Activated CD8-positive, alpha-beta T cell treated with anti-CD3 and anti-CD28 coated beads for 36 hours (primary cell): ENCODE results near the gene MESD. TPM values are rescaled to one million over a fixed set of nuclear protein-coding genes. Genes with fewer than 3 reads are reported as not detected.
"Not testable (repeated sequence)": the region's sequence is repeated elsewhere in the genome, so short reads cannot be mapped to it uniquely, and the experiment has no call there.

Experiments used
- ATAC-seq: fragments of 200-7000 bp; cut with Tn5 transposase; one replicate; pipeline ENCODE4 v1.10.0; 2021; ENCODE audit warnings: mild to moderate bottlenecking, moderate library complexity
- CTCF ChIA-PET: fragments of 350-600 bp; sonication (Branson Sonifier 250); formaldehyde crosslinking; loops from one replicate; lab custom pipeline; 2021; ENCODE audit warnings: antibody characterized with exemption; lab: Charles Lee
- POLR2A ChIA-PET: fragments of 350-600 bp; sonication (Branson Sonifier 250); formaldehyde crosslinking; loops from one replicate; lab custom pipeline; 2021; ENCODE audit warnings: antibody characterized with exemption; lab: Charles Lee
- DNase-seq: peaks from one replicate; pipeline ENCODE4 v3.0.0-alpha.2; 2020
- H3K27ac Mint-ChIP-seq: one replicate; pipeline ENCODE4 v1.8.0; 2021; ENCODE audit warnings: mild to moderate bottlenecking, mixed read lengths
- H3K27me3 Mint-ChIP-seq: one replicate; pipeline ENCODE4 v1.8.0; 2021; ENCODE audit warnings: mixed read lengths
- H3K36me3 Mint-ChIP-seq: one replicate; pipeline ENCODE4 v1.8.0; 2021; ENCODE audit warnings: low read depth, mixed read lengths
- H3K4me1 Mint-ChIP-seq: one replicate; pipeline ENCODE4 v1.8.0; 2021; ENCODE audit warnings: low read depth, mixed read lengths
- H3K4me3 Mint-ChIP-seq: one replicate; pipeline ENCODE4 v1.8.0; 2021; ENCODE audit warnings: mild to moderate bottlenecking, moderate library complexity, mixed read lengths
- H3K9me3 Mint-ChIP-seq: one replicate; pipeline ENCODE4 v1.8.0; 2021; ENCODE audit warnings: mixed read lengths
- CTCF ChIP-seq: fragments of 200-600 bp; IDR thresholded peaks from one replicate; pipeline ENCODE4 v1.8.0; 2022; ENCODE audit warnings: antibody characterized with exemption, mild to moderate bottlenecking
- intact Hi-C: fragments of 100-400 bp; cut with micrococcal nuclease; formaldehyde crosslinking; loops from one replicate; pipeline ENCODE4 v1.10.0; 2022
- total RNA-seq, 2 experiments: library from RNA; stranded (reverse); gene quantifications; one replicate each; pipeline ENCODE4 v1.2.3, GENCODE V29; 2021

Gene MESD
- total RNA-seq, 2 experiments from 2014 or later: 15.8 to 16.5 TPM

GRCh38 chr15:80958818-80959495 lies 30.7 kb downstream of the MESD start:
- CTCF ChIA-PET: interaction anchor here (0.8 to 5.0 kb wide), 3 partner anchors 11 to 183 kb away, joined by 3 to 29 read pairs (median 19); no protein-coding TSS in a partner anchor
- Mint-ChIP-seq H3K27me3 (no peaks in the 10 kb centered on the region), H3K4me1 (peaks cover 24% of the 10 kb centered on the region), H3K9me3 (no peaks in the 10 kb centered on the region), H3K36me3 (peaks cover 49% of the 10 kb centered on the region), H3K4me3 (no peak overlapping the region), H3K27ac (no peak overlapping the region)
- intact Hi-C loops: no loop called here
- no peak for TF ChIP-seq CTCF
- no peak for DNase-seq
- no peak for ATAC-seq
- POLR2A ChIA-PET: no interaction called here

GRCh38 chr15:80957976-80958375 lies 31.6 kb downstream of the MESD start:
- Mint-ChIP-seq H3K4me1 (peaks cover 24% of the 10 kb centered on the region), H3K36me3 (peaks cover 48% of the 10 kb centered on the region), H3K4me3 (no peak overlapping the region), H3K27me3 (no peaks in the 10 kb centered on the region), H3K27ac (no peak overlapping the region), H3K9me3 (no peaks in the 10 kb centered on the region)
- no peak for TF ChIP-seq CTCF
- ChIA-PET CTCF (interaction anchor here (1.7 to 5.0 kb wide), 2 partner anchors 12 to 309 kb away, joined by 5 to 29 read pairs; no protein-coding TSS in a partner anchor), POLR2A (no interaction called here)
- DNase-seq (no peak), ATAC-seq (no peak)
- intact Hi-C loops: no loop called here

- DNase-seq (no peak), ATAC-seq (no peak)
- no peaks in the 10 kb centered on the region for H3K9me3 Mint-ChIP-seq
- POLR2A ChIA-PET: no interaction called here
- no peak overlapping the region for H3K4me3 Mint-ChIP-seq
- CTCF ChIA-PET: interaction anchor here (1.7 to 5.0 kb wide), 2 partner anchors 12 to 309 kb away, joined by 5 to 29 read pairs; no protein-coding TSS in a partner anchor
- TF ChIP-seq CTCF: no peak
- no peak overlapping the region for H3K27ac Mint-ChIP-seq
- no peaks in the 10 kb centered on the region for H3K27me3 Mint-ChIP-seq
- H3K4me1 Mint-ChIP-seq: peaks cover 20% of the 10 kb centered on the region
- H3K36me3 Mint-ChIP-seq: peaks cover 46% of the 10 kb centered on the region
- intact Hi-C loops: no loop called here
Observed at GRCh38 chr15:80957556-80957955, 32.1 kb downstream of the MESD start.

GRCh38 chr15:80955571-80956452 lies 33.8 kb downstream of the MESD start:
- POLR2A ChIA-PET, H3K27me3 Mint-ChIP-seq, H3K4me3 Mint-ChIP-seq, H3K27ac Mint-ChIP-seq, H3K9me3 Mint-ChIP-seq, intact Hi-C loops: not testable (repeated sequence)
- peak; percentile 82 for DNase-seq
- ATAC-seq: peak; percentile 97
- CTCF ChIA-PET: interaction anchor here (5.0 kb wide), 1 partner anchor 14 kb away, joined by 29 read pairs; no protein-coding TSS in a partner anchor
- H3K36me3 Mint-ChIP-seq: peaks cover 36% of the 10 kb centered on the region
- peaks cover 13% of the 10 kb centered on the region for H3K4me1 Mint-ChIP-seq

- Mint-ChIP-seq H3K9me3 (no peaks in the 10 kb centered on the region), H3K27me3 (no peaks in the 10 kb centered on the region), H3K4me3 (no peak overlapping the region), H3K27ac (no peak overlapping the region), H3K4me1 (peaks cover 13% of the 10 kb centered on the region), H3K36me3 (peaks cover 31% of the 10 kb centered on the region)
- ATAC-seq: no peak
- intact Hi-C loops: no loop called here
- ChIA-PET POLR2A (no interaction called here), CTCF (interaction anchor here (5.0 kb wide), 1 partner anchor 16 kb away, joined by 29 read pairs; no protein-coding TSS in a partner anchor)
- TF ChIP-seq CTCF: no peak
- DNase-seq: no peak
Observed at GRCh38 chr15:80953953-80954778, 35.5 kb downstream of the MESD start.
